ENCODE measurements around the gene DHCR7.

Gene DHCR7

GRCh38 chr11:71441251-71441650, 6.9 kb downstream of the DHCR7 start:
- DNase-seq (ENCODE audit: low spot score): no peak
- in situ Hi-C loops (cut with MboI; ENCODE audit: low pct_unique_long_range_greater_than_20kb, low sequenced_read_pairs, unreplicated experiment): no loop called here
- no peak for TF ChIP-seq CTCF (IDR thresholded peaks at IDR 0.05; ENCODE audit: extremely low read depth, insufficient read depth, missing control alignments)

DNA sequence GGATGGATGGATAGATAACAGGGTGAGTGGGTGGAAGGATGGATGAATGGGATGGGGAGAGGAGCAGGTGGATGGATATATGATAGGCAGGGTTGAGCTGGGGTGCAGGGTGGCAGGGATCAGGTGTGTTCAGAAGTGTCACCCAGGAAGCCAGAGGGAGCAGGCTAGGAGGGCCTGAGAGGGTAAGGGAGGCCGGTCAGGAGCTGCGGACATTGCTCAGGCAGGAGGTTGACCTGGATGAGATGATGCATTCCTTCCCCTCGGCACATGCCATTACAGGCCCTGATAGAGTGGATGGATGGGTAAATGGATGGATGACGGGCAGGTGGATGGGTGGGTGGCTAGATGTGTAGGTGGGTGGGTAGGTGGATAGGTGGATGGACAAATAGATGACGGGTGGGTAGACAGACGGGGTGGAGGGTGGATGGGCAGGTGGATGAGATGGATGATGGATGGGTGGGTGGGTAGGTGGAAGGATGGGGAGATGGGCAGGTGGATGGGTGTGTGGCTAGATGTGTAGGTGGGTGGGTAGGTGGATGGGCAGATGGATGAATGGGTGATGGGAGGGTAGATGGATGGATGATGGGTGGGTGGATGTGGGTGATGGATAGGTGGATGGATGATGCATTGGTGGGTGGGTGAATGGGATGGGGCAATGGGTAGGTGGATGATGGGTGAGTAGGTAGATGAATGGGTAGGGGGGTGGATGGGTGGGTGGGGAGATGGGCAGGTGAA, 8.0 kb downstream of the DHCR7 start:
- no peak for TF ChIP-seq CTCF (IDR thresholded peaks at IDR 0.05; ENCODE audit: extremely low read depth, insufficient read depth, missing control alignments)
- no peak for DNase-seq (ENCODE audit: low spot score)
- in situ Hi-C loops (cut with MboI; ENCODE audit: low pct_unique_long_range_greater_than_20kb, low sequenced_read_pairs, unreplicated experiment): no loop called here

DNA sequence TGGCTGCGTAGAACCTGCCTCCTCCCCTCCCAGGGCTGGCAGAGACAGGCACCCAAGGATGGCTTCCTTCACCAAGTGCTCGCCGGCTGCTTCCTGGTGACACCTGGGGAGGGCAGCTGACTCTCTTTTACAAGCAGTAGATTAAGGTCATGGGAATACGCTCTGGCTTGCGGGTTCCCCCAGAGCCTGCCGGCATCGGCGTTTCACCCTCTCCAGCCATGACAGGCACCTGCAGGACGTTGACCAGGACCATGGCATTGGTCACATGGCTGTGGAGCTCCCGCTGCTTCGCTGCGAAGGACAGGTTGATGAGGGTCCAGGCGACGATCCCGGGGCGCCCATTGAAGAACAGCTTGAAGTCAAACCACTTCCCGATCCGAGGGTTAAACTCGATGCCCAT, 9.5 kb downstream of the DHCR7 start:
- TF ChIP-seq CTCF (IDR thresholded peaks at IDR 0.05; ENCODE audit: extremely low read depth, insufficient read depth, missing control alignments): no peak

GRCh38 chr11:71437879-71438278, 10.3 kb downstream of the DHCR7 start:
- no peak for DNase-seq (ENCODE audit: low spot score)
- in situ Hi-C loops (cut with MboI; ENCODE audit: low pct_unique_long_range_greater_than_20kb, low sequenced_read_pairs, unreplicated experiment): no loop called here
- peak; percentile 28 for TF ChIP-seq CTCF (IDR thresholded peaks at IDR 0.05; ENCODE audit: extremely low read depth, insufficient read depth, missing control alignments)

More for the DNA sequence above, 9.5 kb downstream of the DHCR7 start:
- in situ Hi-C loops (cut with MboI; ENCODE audit: low pct_unique_long_range_greater_than_20kb, low sequenced_read_pairs, unreplicated experiment): no loop called here
- DNase-seq (ENCODE audit: low spot score): no peak

DNA sequence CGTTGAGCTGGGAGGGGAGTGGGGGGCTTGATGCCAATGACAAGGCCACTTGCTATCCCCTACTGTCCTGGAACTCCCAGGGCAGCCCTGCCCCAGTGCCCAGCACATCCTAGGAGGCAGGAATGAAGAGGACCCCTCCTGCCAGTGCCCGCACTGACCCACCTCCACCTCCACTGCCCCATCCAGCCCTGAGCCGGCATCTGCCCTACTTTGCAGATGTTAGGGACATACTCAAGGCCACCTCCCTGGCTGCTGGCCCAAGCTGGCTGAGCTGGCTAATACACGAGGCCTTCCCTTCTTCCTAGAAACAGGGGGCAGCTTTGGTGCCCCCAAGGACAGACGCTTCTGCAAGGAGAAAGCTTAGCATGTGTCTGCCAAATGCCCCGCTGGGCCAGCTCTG, 10.8 kb downstream of the DHCR7 start:
- in situ Hi-C loops (cut with MboI; ENCODE audit: low pct_unique_long_range_greater_than_20kb, low sequenced_read_pairs, unreplicated experiment): no loop called here

GRCh38 chr11:71436861-71437260, 11.3 kb downstream of the DHCR7 start:
- in situ Hi-C loops (cut with MboI; ENCODE audit: low pct_unique_long_range_greater_than_20kb, low sequenced_read_pairs, unreplicated experiment): no loop called here
- TF ChIP-seq CTCF (IDR thresholded peaks at IDR 0.05; ENCODE audit: extremely low read depth, insufficient read depth, missing control alignments): no peak
- DNase-seq (ENCODE audit: low spot score): no peak

More for the DNA sequence above, 10.8 kb downstream of the DHCR7 start:
- no peak for TF ChIP-seq CTCF (IDR thresholded peaks at IDR 0.05; ENCODE audit: extremely low read depth, insufficient read depth, missing control alignments)
- no peak for DNase-seq (ENCODE audit: low spot score)

Measured in GM13977 (cell line).